Cortex of kidney (tissue), 1 donor: Measurements from ENCODE around the gene NACA2.
"Not testable (repeated sequence)": the region's sequence is repeated elsewhere in the genome, so short reads cannot be mapped to it uniquely, and the experiment has no call there.

ENCODE experiments used
- DNase-seq: peaks from one replicate; lab custom pipeline; 2025; lab: John Stamatoyannopoulos, UW

Gene NACA2

DNA sequence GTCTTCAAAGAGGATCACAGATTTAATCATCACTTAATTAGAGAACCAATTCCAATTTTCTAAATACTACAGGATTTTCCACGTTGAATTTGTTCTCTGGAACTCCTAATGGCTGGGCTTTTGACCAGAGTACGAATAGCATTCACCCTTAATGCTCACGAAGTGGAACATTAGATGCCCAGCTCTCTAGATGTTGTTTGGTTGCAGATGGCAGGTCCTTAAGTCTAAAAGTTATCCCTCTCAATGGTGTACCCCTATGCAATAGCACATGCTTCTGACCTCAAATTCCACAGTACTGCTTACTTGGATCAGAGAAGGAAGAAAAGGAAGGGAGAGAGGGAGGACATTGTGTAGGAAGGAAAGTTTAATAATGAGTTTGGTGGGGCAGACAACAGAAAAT lies 8.6 kb upstream of the NACA2 start:
- DNase-seq, result no peak

DNA sequence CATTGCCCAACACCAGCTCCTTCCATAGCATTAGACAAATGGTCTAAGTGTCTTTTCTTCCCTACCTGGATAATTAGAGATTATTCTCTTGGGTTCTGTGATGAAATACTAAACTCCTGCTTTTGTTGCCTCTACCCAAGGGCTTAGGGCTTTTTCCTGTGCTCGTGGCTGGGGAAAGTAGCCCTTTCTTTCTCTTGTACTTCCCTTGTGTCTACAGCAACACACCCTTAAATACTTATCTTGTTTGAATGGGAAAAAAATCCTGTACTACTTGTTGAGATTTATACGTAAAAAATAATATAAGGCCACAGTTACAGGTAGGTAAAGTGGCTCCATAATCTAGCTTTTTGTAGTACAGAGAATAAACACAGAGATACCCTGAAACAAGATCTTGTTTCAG lies 7.0 kb upstream of the NACA2 start:
- no peak for DNase-seq

- DNase-seq, result no peak
These were observed 6.6 kb upstream of the NACA2 start for GRCh38 chr17:61597607-61598006.

- DNase-seq, result no peak
These were observed 4.6 kb upstream of the NACA2 start for GRCh38 chr17:61595418-61596186.

DNA sequence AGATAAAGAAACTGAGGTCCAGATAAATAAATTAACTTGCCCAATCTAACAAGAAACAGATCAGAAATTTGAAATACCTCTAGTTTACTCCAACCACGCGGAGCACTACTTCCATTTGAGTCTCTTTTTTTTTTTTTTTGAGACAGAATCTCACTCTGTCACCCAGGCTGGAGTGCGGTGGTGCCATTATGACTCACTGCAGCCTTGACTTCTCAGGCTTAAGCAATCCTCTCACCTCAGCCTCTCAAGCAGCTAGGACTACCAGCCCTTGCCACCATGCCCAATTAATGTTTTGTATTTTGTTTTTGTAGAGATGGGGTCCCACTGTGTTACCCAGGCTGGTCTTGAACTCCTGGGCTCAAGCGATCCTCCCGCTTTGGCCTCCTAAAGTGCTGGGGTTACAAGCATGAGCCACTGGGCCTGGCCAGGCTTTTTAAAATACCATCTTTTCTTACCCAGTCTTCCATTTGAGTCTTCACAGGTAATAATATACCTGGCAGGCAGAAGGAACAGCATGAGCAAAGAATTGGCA lies 3.3 kb upstream of the NACA2 start:
- DNase-seq, result no peak

DNA sequence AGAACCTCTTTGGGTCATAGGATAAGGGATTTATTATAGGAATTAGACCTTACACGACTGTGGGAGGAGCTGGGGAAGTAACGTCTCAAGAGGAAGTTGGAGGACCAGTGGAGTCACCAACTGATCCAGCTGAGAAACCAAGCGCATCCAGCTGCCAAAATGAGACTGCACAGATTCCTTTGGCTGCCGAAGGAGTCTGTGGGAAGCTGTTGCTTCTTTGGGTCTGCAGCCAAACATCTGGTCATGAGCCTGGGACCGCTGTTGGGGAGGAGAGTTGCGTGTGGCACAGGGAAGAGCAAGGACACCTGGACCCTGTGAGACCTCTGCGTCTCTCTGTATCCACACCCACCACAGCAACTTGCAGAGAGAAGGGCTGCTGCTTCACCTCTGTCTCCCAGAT lies 2.4 kb upstream of the NACA2 start:
- no peak for DNase-seq

- no peak for DNase-seq
These were observed 911 bp upstream of the NACA2 start for GRCh38 chr17:61591930-61592329.

- no peak for DNase-seq
These were observed 1.0 kb downstream of the NACA2 start for GRCh38 chr17:61589990-61590389.

DNA sequence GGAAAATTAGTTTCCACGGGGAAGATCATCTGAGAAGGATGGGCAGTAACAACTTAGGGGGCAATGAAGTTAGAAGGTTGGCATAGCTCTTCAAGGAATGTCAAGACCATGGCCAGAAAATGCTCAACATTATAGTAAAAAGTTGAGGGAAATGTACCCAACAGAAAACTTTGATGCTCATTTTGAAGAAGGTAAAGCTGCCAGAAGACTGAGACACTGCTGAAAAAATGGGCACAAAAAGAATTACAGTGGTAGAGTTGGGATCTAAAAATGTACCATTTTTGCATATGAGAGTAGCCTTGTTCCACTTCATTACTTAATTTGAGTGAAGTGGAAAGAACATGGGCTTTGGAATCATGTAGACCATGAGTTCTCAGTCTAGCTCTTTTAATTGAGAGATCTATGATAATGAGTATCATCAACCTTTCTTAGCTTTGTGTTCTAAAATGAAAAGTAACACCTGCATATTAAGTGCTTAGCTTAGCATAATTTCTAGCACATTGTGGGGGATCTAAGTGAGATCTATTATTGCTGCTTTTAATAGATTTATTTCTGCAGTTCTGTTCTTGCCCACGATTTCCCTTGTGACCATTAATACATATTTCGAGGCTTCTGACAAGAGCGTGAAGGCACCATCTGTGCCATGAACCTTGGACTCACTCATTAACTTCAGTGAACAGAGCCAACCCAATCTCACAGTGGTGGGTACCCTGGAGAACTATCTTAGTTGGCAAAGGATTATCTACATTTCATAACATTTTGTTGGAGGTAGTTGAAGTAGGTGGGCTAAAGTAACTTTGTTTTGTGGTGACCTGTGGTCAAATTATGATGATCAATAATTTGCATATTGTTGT lies 3.0 kb downstream of the NACA2 start:
- DNase-seq, result no peak

- no peak for DNase-seq
These were observed 3.8 kb downstream of the NACA2 start for GRCh38 chr17:61587242-61587641.

GRCh38 chr17:61586622-61587021 lies 4.4 kb downstream of the NACA2 start:
- DNase-seq, result not testable (repeated sequence)

DNA sequence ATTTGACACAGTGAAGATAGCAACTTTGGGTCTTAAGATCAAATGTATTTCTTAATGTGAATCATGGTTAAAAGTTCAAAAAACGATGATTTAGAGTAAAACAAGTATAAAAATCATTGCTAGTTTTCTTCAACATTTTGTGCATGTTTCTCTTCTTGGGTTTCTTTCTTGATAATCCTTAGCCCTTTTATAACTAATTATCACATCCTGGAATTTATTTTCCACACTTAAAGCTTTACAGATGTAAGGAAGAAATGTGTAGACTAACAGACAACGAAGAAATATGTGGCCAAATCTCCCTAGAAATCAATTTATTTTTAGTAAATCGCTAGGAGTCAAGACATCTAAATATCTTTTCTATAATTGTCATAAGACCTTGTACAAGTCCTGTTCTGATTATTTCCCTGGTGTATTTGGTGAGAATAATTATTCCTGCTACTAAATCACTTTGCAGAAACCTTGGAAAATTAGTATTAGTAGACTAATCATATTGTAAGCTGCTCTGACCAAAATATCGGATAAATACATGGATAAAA lies 4.9 kb downstream of the NACA2 start:
- DNase-seq, result no peak

- DNase-seq, result no peak
These were observed 6.2 kb downstream of the NACA2 start for GRCh38 chr17:61584866-61585265.

DNA sequence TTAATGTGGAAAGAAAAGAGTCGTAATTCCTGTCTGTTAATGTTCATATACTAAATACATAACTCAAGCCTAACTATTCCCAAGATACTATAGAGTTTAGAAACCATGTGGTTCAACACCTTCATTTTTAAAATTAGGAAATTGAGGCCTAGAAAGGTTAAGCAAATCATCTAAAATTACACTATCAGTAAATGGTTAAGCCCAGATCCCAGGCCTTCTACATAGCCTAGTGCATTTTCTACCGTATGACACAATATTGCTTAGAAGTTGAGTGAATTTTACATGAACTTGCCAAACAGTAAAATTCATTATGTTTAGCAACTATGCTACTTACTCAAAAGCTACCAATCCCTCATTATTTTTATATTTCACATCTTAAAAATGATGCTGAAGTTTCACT lies 6.8 kb downstream of the NACA2 start:
- DNase-seq, result no peak

GRCh38 chr17:61583660-61584264 lies 7.3 kb downstream of the NACA2 start:
- no peak for DNase-seq

DNA sequence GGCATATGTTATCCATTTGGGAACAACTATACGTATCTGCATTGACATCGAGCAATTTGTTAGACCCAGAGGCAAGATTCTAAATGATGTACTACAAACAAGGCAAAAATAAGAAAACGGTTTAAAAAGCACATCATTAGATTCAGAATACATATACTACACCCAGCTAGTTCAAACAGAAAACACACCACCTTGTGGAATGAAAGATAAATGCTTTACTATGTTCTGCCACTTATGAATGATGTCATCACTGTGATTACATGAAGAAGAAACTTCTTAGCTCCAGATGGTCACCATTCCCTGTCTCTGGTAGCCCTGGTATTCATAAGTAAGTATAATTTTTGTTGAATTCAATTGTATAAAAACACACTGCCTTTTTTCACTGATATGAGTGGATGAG lies 7.8 kb downstream of the NACA2 start:
- DNase-seq, result no peak

DNA sequence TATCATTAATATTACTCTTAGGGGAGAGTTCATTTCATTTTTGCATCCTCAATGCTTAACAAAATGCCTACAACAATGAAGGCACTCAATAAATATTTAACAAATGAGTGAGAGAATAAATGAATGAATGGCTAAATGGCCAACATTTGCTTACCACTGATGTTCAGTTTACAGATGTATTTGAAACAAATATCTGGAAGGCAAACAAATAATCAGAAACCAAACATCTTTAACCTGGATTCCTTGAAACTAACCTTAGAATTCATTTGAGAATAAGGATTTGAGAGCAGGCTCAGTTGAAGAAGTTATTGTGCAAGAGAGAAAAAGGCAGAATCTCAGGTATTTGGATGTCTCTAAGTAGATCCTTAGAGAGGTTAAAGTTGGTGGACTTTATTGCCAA lies 8.4 kb downstream of the NACA2 start:
- DNase-seq, result no peak

- no peak for DNase-seq
These were observed 9.2 kb downstream of the NACA2 start for GRCh38 chr17:61581611-61582349.

DNA sequence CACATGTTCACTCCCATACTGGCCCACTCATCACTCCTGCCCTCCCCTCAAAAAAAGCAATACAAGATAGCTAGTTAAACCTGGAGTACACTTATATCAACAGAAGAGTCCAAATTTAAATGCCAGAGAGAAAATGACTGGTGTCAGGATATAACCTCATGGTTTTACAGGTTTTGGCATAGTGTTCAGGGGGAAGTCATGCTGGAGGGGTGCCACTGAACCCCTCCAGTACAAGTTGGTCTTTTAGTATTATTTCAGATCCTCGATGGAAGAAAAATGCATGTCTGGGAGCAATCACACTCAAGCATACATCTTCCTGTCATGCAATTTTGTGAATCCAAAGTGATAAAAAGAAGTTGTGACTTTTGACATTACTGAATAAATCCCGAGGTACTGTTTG lies 10.5 kb downstream of the NACA2 start:
- DNase-seq, result no peak

- DNase-seq, result no peak
These were observed 11.1 kb downstream of the NACA2 start for GRCh38 chr17:61579961-61580360.

GRCh38 chr17:61579347-61579746 lies 11.7 kb downstream of the NACA2 start:
- DNase-seq, result no peak

GRCh38 chr17:61578645-61579044 lies 12.4 kb downstream of the NACA2 start:
- no peak for DNase-seq
